ENCODE measurements around the gene DDX41. TPM values are rescaled to one million over a fixed set of nuclear protein-coding genes. Genes with fewer than 3 reads are reported as not detected.

DDX41 gene
- total and polyA plus RNA-seq, 2 of the 13 experiments (the other 11 are each of a cell fraction or from before 2014, with no cell fraction given): 62.8 to 105 TPM

DNA sequence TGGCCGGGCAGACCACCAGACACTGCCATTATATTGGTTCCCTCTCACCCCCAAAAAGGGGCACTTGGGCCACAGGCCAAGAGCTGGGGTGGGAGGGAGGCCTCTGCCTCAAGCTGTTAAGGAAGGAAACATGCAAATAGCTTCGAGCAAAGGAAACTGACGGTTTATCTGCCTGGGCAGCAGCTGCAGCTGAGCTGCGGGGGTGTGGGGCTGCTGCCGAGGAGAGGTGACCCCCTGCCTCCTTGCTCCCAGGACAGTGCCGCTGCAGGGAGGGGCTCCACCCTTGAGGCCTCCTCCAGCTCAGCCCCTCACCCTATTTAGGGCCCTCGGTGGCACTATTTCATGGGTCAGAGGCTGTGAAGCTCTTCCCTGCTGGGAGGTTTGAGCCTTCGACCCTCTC, 7.9 kb downstream of the DDX41 start:
- intact Hi-C loops (cut with micrococcal nuclease; ENCODE audit: unreplicated experiment): no loop called here
- no peak for FAIRE-seq
- Histone ChIP-seq H2AFZ (ENCODE audit: low read length) (no peak overlapping the region), H3K4me2 (ENCODE audit: low read depth, low read length) (no peak overlapping the region), H3K4me1 (ENCODE audit: insufficient read depth, low read length) (peaks cover 2% of the 10 kb centered on the region), H3K27ac (ENCODE audit: extremely low read length, insufficient read depth, low read length) (no peak overlapping the region), H3K9me3 (ENCODE audit: low read length) (no peaks in the 10 kb centered on the region), H3K27me3 (ENCODE audit: control insufficient read depth in 1 of 2, insufficient read depth in 2 of 2, low read length in 2 of 2) (no peaks in the 10 kb centered on the region), H3K9ac (ENCODE audit: insufficient read depth, low read depth, low read length) (no peak overlapping the region), H4K20me1 (ENCODE audit: insufficient read depth, low read length) (no peaks in the 10 kb centered on the region), H3K36me3 (replicated peaks in 1 of 2; ENCODE audit: control insufficient read depth in 1 of 2, insufficient read depth in 2 of 2, low read length in 2 of 2) (peaks cover 18 to 37% of the 10 kb centered on the region in 2 experiments; a peak in 4 of 5 replicates), H3K79me2 (ENCODE audit: insufficient read depth, low read length) (no peaks in the 10 kb centered on the region), H3K4me3 (replicated peaks in 1 of 3; ENCODE audit: insufficient read depth in 1 of 3, low read depth in 2 of 3, low read length in 3 of 3) (no peak overlapping the region)
- POLR2A ChIA-PET: interaction anchor here (2.1 kb wide), 1 partner anchor 13 kb away, joined by 5 read pairs; no protein-coding TSS in a partner anchor
- in situ Hi-C loops (cut with HindIII; ENCODE audit: extremely low pct_ligation_motif_present, low pct_unique_long_range_greater_than_20kb): no loop called here
- BruUV-seq (replicated peaks): no TSS peak
- 81% methylated on average over 4 of the region's 8 CpGs for WGBS (ENCODE audit: low lambda C conversion rate)
- TF ChIP-seq RBM22 (optimal IDR thresholded peaks at IDR 0.05; ENCODE audit: low read length): no peak
- TF ChIP-seq, protein P1, sequence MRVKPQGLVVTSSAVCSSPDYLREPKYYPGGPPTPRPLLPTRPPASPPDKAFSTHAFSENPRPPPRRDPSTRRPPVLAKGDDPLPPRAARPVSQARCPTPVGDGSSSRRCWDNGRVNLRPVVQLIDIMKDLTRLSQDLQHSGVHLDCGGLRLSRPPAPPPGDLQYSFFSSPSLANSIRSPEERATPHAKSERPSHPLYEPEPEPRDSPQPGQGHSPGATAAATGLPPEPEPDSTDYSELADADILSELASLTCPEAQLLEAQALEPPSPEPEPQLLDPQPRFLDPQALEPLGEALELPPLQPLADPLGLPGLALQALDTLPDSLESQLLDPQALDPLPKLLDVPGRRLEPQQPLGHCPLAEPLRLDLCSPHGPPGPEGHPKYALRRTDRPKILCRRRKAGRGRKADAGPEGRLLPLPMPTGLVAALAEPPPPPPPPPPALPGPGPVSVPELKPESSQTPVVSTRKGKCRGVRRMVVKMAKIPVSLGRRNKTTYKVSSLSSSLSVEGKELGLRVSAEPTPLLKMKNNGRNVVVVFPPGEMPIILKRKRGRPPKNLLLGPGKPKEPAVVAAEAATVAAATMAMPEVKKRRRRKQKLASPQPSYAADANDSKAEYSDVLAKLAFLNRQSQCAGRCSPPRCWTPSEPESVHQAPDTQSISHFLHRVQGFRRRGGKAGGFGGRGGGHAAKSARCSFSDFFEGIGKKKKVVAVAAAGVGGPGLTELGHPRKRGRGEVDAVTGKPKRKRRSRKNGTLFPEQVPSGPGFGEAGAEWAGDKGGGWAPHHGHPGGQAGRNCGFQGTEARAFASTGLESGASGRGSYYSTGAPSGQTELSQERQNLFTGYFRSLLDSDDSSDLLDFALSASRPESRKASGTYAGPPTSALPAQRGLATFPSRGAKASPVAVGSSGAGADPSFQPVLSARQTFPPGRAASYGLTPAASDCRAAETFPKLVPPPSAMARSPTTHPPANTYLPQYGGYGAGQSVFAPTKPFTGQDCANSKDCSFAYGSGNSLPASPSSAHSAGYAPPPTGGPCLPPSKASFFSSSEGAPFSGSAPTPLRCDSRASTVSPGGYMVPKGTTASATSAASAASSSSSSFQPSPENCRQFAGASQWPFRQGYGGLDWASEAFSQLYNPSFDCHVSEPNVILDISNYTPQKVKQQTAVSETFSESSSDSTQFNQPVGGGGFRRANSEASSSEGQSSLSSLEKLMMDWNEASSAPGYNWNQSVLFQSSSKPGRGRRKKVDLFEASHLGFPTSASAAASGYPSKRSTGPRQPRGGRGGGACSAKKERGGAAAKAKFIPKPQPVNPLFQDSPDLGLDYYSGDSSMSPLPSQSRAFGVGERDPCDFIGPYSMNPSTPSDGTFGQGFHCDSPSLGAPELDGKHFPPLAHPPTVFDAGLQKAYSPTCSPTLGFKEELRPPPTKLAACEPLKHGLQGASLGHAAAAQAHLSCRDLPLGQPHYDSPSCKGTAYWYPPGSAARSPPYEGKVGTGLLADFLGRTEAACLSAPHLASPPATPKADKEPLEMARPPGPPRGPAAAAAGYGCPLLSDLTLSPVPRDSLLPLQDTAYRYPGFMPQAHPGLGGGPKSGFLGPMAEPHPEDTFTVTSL (CRISPR knock-in tag; IDR thresholded peaks at IDR 0.05; ENCODE audit: borderline replicate concordance): no peak
- TF ChIP-seq, protein P2, sequence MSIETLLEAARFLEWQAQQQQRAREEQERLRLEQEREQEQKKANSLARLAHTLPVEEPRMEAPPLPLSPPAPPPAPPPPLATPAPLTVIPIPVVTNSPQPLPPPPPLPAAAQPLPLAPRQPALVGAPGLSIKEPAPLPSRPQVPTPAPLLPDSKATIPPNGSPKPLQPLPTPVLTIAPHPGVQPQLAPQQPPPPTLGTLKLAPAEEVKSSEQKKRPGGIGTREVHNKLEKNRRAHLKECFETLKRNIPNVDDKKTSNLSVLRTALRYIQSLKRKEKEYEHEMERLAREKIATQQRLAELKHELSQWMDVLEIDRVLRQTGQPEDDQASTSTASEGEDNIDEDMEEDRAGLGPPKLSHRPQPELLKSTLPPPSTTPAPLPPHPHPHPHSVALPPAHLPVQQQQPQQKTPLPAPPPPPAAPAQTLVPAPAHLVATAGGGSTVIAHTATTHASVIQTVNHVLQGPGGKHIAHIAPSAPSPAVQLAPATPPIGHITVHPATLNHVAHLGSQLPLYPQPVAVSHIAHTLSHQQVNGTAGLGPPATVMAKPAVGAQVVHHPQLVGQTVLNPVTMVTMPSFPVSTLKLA (IDR thresholded peaks at IDR 0.05): no peak
- TF ChIP-seq MAFK (conservative IDR thresholded peaks at IDR 0.05 in 1 of 2, IDR thresholded peaks at IDR 0.05 in 1 of 2; ENCODE audit: low read length in 2 of 2): no peak
- TF ChIP-seq, protein P3, sequence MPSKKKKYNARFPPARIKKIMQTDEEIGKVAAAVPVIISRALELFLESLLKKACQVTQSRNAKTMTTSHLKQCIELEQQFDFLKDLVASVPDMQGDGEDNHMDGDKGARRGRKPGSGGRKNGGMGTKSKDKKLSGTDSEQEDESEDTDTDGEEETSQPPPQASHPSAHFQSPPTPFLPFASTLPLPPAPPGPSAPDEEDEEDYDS (CRISPR knock-in tag; IDR thresholded peaks at IDR 0.05): no peak
- no peak for TF ChIP-seq NFKB2 (CRISPR knock-in tag; IDR thresholded peaks at IDR 0.05; ENCODE audit: borderline replicate concordance)
- TF ChIP-seq ZNF781 (CRISPR knock-in tag; IDR thresholded peaks at IDR 0.05; ENCODE audit: borderline replicate concordance, not compliant biosample characterization): no peak
- TF ChIP-seq ZFP90 (CRISPR knock-in tag; IDR thresholded peaks at IDR 0.05; ENCODE audit: borderline replicate concordance): no peak
- no peak for TF ChIP-seq KAT2B (IDR thresholded peaks at IDR 0.05; ENCODE audit: borderline replicate concordance, low read depth, low read length)
- no peak for TF ChIP-seq HMGA1 (CRISPR knock-in tag; conservative IDR thresholded peaks at IDR 0.05)
- no peak for TF ChIP-seq ZNF292 (CRISPR knock-in tag; IDR thresholded peaks at IDR 0.05; ENCODE audit: borderline replicate concordance, low read depth)
- no peak for TF ChIP-seq ZNF367 (CRISPR knock-in tag; IDR thresholded peaks at IDR 0.05; ENCODE audit: borderline replicate concordance)
- TF ChIP-seq HNRNPLL (IDR thresholded peaks at IDR 0.05; ENCODE audit: low read depth, low read length, poor library complexity, severe bottlenecking): no peak
- no peak for TF ChIP-seq TSC22D2 (CRISPR knock-in tag; IDR thresholded peaks at IDR 0.05; ENCODE audit: borderline replicate concordance)
- no peak for TF ChIP-seq PRPF4 (IDR thresholded peaks at IDR 0.05; ENCODE audit: low read depth, low read length, poor library complexity, severe bottlenecking)
- DNase-seq (ENCODE audit: low spot score): no peak
- CTCF ChIA-PET (ENCODE audit: low intra/inter-chr PET ratio, low total read pairs): no interaction called here
- no peak for ATAC-seq

All from HepG2 (cell line).